HG02623 (cell line): ENCODE data around the gene ERCC2.

Experiments used
- ATAC-seq: cut with Tn5 transposase; IDR thresholded peaks from one replicate; pipeline ENCODE4 v1.9.1; 2021; ENCODE audit warnings: moderate library complexity; ENCODE audit not compliant: unreplicated experiment

Gene ERCC2

DNA sequence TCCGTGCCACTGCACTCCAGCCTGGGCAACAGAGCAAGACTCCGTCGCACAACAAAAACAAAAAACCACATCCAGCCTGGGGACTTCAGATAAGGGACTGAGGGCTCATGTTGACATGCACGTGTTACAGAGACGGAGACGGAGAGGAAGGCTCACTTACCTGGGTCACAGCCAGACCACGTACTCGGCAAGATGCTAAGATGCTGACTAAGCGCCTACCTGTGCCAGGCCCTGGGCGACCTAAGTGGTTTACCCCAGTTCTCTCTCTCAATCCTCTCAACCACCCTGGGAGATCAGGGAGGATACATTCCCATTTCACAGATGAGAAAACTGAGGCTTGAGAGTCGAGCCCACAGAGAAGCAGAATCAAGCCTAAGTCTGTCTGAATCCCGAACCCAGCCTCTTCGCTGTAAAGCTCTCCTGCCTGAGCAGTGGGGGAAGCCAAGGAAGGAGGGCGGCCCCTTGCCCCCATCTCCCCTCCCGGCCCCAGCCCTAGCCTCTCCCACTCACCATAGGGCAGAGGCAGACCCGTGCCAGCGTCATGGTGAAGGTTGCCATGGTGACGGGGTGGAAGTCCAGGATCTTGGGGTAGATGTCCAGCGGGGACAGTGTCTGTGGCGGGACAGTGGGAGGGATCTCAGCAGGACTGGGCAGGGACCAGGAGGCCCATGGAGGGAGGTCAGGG is 13.5 kb downstream of the ERCC2 start:
- ATAC-seq, result no peak

DNA sequence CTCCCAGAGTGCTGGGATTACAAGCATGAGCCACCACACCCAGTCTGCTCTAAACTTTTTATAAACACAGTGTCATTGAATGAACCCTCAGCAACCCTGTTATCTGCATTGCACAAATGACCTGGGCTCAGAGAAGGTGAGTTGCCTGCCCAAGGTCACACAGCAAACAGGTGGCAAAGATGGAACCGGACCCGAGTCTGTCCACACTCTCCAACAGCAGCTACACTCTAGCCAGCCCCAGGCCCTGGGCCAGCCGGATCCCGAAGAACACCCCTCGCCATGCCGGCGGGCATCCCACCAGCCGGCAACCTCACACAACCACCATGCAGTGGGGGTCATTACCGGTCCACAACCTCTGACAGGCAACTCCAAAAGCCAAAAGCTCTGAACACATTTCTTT is 14.5 kb downstream of the ERCC2 start:
- ATAC-seq, result no peak

DNA sequence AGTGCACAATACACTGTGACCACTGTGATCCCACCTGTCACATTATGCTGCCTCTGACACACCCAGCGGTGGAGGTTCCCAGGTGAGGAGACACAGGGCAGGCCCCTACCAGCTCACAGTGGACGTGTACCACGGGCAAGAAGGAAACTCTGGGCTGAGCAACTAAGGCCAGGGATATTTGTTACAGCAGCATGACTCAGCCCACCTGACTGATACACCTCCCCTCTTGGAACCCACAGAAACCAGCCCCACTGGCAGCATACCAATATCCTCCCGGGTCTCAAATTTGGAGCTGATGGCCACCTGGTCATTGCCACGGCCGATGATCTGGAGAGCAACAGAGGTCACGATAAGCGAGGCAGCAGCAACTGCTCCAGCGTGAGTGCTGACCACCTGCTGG is 15.0 kb downstream of the ERCC2 start:
- no peak for ATAC-seq

DNA sequence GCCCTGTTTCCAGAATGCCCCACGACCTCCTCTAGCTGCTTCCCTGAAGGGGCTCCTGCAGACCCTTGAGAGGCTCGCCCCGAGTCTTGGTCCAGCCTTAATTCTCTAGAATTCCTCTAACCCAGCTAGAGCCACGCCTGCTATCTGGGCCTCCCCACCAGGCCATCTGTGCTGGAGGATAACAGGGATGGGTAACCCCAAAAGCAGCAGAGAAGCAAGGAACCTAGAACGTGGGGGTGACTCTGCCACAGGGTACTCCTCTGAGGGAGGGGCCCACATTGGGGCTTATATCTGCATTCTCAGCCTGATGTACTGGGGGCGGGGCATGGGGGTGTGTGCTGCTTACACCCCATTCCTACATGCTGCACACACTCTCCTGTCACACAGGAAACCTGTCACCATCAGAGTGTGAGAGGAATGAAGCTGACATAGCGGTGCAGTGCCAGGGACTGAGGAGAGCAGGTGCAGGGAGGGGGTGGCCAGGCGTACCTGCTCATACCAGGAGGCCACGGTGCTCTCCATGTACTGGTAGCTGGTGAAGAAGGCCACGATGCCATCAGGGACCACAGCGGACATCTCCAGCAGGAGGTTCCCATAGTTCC is 16.0 kb downstream of the ERCC2 start:
- ATAC-seq, result no peak

DNA sequence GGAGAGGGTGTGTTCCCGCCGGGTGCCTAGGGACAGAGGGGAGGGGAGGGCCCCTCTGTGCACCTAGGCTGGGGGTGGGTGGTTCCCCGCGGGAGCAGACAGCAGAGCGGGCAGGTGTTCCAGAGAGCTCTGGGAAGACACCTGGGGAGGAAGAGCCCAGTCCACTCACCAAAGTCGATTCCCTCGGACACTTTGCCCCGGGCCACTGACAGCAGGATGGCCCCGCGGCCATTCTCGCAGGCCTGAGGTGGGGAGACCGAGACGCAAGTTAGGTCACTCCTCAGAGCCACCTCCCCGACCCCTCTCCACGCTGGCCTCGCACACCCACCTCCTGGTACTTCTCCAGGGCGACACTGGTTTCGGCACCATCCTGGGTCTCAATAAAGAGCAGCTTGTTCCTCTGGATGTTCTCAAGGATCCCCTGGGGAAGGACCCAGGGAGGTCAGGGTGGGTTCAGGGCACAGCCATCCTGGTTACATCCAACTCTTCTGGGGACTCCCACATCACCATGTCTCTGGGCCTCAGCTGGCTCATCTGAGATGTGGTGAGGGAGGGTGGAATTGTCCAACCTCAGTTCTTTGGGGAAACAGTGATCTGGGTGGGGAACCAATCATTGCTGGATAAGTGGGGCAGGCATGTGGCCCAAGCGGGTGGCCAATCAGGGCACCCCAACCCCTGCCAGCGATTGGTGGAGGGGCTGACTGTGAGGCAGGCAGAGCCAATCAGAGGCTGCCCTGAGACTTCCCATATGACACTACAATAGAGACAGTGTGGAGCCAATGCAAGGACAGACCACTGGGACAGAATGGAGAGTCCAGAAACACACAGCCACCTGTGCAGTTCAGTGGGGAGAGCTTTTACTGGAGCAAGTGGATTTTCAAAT is 17.2 kb downstream of the ERCC2 start:
- no peak for ATAC-seq

DNA sequence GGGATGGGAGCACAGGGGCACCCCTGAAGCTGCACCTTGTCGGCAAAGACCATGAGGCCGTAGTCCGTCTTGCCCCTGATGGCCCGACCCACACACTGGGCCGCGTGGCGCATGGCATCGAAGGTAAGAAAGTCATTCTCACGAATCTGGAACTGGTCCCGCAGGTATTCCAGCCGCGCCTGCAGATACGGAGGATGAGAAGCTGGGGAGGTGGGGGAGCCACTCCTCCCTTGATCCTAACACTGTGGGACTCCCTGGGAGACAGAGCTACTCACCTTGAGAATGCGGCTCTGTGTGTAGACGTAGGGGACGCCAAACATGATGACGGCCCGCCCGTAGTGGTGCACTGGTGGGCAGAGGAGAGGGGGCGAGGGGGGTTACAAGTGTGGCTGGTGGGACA is 17.9 kb downstream of the ERCC2 start:
- no peak for ATAC-seq

DNA sequence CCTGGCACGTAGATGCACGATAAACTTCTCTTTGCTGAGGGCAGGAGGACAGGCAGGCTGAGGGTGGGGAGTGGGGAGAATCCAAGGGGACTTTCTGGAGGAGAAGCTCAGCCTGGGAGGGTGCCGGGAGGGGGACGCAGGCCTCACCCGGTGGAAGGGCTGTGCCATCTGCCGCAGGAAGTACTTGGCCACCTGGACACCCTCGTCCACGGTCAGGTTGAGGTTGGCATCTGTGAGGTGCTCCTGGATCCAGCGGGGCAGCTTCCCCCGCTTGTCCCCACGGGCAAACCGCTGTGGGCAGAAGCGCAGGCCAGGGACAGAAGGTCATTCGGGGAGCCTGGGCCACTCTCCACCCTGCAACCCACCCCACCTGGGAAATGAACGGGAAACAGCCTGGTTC is 18.3 kb downstream of the ERCC2 start:
- ATAC-seq, result no peak

DNA sequence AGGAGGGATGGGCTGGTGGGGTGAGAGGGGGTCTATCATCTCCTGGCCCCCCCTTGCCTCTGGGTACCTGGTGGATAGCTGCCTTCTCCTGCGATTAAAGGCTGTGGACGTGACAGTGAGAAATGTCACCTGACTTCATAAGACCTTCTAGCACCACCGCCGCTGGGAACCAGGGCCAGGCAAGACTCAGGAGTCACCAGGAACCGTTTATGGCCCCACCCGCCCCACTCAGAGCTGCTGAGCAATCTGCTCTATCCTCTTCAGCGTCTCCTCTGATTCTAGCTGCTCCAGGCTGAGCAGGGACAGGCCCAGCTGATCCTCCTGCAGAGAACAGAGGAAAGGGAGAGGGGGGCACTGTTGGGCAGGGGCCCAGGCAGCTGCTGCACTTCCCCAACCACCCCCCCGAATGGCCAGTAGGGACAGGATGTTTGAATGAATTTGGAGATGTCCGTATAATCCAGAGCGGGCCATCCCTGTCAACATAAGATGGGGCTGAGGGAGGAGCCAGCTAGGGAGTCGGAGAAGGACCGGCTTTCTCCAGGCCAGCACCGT is 18.9 kb downstream of the ERCC2 start:
- ATAC-seq, result no peak

DNA sequence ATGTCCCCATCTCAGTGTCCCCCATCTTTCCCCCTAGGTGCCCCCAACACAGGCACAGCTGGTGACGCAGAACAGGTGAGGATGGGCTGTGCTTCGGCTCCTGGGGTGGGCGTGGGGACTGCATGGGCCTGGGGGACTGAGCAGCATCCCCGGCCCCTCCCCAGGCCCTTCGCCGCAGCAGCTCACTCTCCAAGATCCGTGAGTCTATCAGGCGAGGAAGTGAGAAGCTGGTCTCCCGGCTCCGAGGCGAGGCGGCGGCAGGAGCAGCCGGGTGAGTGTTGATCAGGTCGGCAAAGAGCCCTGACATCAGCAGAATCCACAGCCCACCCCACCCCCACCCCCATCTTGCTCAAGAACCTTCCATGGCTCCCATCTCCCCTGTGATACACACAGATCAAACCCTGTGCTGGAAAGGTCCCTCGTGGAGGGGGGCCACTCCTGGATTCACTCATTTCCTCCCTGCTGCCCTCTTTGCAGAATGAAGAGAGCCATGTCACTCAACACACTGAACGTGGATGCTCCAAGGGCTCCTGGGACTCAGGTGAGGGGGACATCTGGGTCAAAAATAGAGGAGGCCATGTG is 19.8 kb downstream of the ERCC2 start:
- ATAC-seq, result no peak

DNA sequence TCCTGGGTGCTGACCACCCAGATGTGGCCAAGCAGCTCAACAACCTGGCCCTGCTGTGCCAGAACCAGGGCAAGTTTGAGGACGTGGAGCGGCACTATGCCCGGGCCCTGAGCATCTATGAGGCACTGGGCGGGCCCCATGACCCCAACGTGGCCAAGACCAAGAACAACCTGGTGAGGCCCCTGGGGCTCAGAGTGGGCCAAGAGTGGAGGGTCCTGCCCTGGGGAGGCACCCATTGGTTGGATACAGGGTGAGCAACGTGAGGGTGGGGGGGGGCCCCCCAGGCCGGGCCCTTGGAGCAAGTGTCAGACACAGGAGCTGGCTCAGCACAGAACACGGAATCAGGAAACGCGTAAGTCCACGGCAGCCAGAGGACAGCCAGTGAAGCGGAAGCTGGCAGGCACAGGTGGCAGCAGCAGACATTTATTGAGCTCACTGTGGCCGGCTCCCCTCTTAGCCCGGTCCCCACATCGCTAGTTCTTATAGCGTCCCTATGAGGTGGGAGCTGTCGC is 20.9 kb downstream of the ERCC2 start:
- ATAC-seq, result no peak

DNA sequence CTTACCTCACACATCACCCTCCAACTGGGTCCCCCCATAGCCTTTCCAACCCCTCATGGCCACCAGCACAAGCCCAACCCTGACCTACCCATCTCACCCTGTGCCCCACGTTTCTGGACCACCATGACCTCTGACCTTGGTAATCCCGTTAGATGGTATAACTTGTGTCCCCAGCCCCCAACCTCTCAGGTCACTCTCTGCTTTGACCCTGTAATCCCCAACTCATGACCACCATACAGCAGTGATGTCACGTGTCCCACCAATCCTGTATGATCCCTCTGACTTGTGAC is 21.3 kb downstream of the ERCC2 start:
- ATAC-seq, result no peak

DNA sequence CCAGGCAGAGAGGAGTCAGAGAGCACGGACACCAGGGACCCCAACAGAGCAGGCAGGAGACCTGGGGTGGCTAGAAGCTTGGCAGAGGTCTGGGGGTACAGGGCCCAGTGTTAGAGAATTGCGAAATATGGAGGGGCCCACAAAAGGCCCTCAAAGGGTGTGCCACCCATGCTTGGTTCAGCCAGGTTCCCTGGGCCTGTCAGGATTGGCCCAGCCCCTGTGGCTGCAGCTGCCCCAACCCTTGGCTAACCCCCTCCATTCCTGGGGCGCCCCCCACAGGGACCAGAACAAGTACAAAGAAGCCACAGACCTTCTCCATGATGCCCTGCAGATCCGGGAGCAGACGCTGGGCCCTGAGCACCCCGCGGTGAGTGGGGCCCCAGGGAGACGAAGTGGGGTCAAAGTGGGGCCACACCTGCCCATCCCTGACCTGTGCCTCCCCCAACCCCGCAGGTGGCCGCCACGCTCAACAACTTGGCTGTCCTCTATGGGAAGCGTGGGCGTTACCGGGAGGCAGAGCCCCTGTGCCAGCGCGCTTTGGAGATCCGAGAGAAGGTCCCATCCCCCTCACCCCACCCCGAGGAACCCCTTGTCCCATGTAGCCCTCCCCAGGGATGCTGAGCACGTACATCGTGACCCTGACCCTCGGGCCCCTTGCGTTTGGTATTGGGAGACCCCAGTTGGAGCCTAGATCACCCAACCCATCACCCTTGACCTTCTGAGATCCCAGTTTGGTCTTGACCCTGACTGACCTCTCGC is 21.8 kb downstream of the ERCC2 start:
- ATAC-seq, result no peak

DNA sequence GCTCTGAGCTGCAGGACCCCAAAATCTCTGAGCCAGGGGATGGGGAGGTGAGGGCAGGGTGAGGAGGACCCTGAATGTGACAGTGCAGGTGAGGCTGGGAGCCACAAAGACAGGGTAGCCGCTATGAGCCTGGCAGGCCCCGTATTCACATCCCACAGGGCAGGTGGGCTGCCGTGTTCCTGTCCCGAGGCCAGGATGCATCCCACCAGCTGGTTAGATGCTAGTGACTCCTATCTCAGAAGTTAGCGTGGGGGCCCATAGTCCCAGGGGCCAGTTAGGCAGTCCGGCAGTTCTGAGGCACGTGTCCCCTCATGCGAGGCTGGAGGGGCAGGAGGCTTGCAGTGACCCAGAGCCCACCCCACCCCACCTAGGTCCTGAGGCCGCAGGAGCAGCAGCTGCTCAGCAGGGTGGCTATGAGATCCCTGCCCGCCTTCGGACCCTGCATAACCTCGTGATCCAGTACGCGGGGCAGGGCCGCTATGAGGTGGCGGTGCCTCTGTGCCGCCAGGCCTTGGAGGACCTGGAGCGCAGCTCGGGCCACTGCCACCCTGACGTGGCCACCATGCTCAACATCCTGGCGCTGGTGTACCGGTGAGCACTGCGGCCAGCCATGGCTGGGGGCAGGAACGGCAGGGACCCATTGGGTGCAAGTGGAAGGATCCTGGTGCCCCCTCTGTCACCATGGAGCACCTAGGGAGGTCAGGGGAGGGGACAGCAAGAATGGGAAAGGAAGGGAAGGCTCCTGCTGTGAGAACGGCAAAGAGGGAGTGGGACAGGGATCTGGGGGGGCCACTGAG is 22.6 kb downstream of the ERCC2 start:
- no peak for ATAC-seq

DNA sequence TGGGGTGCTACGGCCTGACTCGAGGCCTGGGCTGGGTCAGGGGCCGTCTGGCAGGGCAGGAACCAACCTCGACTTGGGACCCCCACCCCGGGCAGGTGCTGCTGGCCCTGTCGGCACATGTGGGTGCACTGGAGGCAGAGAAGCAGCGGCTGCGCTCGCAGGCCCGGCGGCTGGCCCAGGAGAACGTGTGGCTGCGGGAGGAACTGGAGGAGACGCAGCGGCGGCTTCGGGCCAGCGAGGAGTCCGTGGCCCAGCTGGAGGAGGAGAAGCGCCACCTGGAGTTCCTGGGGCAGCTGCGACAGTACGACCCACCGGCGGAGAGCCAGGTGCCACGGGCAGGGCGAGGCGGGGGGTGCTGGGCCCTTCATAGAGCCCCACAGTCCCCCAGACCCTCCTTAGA is 23.9 kb downstream of the ERCC2 start:
- no peak for ATAC-seq

DNA sequence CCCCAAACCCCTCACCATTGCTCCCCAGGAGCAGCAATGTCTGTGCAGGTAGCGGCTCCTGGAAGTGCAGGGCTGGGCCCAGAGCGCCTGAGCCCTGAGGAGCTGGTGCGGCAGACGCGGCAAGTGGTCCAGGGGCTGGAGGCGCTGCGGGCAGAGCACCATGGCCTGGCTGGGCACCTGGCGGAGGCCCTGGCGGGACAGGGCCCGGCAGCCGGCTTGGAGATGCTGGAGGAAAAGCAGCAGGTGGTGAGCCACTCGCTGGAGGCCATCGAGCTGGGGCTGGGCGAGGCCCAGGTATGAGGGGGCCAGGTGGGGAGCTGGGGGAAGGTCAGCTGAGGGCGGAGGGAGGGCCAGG is 24.9 kb downstream of the ERCC2 start:
- no peak for ATAC-seq

DNA sequence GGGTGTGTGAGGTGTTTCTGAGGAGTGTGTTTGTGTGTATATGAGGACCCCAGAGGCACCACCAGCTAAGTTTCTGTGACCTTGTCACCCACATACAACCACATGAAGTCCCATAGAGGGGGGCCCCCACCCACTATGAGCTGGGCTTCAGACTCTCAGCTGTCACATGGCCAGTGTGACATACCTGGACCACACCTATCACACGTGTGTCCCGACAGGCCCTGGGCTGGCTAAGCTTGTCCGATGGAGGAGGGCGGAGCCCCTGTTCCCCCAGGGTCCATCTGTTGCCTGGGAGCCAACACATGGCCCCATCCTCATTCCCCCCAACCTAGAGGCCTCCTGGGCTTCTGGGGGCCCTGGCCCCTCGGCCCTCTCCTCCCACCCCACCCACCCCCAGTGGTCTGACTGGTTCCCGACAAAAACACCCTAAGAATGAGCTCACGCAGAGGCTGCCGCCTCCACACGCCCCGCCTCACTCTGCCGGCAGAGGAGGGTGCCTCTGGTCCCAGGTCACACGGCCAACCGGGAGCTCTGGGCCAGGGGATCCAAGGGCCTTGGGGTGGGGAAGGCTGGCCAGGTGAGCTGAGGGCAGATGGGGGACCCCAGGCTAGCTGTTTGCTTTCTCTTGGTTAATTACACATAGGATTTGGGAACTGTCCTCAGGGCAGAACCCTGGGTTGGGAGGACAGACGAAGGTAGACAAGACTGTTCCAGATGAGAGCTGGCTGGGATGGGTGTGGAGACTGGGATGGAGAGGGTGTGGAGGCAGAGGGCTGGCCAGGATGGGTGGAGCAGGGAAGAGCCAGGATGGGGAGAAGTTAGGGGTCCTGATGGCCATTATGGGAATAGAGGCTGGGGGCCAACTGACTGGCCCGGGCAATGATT is 25.5 kb downstream of the ERCC2 start:
- no peak for ATAC-seq

DNA sequence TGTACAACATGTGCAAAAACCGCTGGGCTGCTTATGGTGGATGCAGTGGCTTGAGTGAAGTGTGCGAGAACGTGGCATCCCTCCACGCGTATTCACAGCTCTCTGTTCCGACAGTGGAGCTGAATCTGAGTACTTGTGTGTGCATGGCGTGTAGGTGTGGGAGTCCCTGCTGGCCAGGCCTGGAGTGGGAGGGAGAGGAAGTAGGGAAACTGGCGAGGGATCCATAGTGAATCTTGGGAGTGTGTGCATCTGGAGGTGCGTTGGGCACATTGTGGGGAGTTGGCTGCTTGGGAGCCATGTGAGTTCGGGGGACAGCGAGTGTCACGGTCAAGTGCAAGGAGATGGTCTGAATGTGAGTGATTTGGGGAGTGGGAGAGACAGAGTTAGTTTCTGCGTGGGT is 27.5 kb downstream of the ERCC2 start:
- ATAC-seq, result no peak

DNA sequence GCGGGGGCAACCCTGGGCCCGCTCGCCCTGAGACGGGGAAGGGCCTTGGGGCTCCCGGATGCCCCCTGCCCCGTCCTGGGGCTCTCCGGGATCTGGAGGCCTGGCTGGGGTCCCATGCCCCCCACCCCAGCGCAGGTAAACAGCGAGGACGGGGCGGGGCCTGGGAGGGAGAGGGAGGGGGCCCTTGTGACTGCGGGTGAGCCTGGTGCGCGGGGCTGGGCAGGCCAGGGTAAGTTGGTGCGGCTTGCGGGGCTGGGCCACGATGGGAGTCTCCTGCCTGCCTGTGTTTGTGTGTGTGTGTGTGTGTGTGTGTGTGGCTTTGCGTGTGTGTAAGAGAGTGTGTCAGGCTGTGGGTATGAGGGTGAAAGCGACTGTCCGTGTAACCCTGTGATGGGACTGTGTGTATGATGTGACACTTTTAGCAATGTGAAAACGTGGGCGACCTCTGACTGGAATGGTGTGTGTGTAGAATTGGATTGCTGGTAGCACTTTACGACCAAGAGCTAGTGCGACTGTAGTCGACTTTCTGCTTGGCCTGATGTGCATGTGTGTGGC is 29.4 kb downstream of the ERCC2 start:
- ATAC-seq, result no peak
